22Rv1 (cell line): Measurements from ENCODE around the gene CACNA1E.

Experiments
- CTCF ChIP-seq: fragments of 450-650 bp; IDR thresholded peaks from 2 replicates; pipeline ENCODE4 v1.5.1; 2017; ENCODE audit warnings: mild to moderate bottlenecking
- ZFX ChIP-seq: fragments of 450-650 bp; IDR thresholded peaks from 2 replicates; pipeline ENCODE4 v1.6.1; 2017; ENCODE audit warnings: antibody characterized with exemption, borderline replicate concordance

- TF ChIP-seq CTCF (no peak), ZFX (no peak)
These were observed 311.0 kb downstream of the CACNA1E start for GRCh38 chr1:181794332-181794731.
